NCI-H510A (cell line): ENCODE data around the gene ABCC5.
"Not testable (repeated sequence)": the region's sequence is repeated elsewhere in the genome, so short reads cannot be mapped to it uniquely, and the experiment has no call there.

Experiments
- DNase-seq: peaks from one replicate; lab custom pipeline; 2025; lab: John Stamatoyannopoulos, UW

ABCC5 gene

DNA sequence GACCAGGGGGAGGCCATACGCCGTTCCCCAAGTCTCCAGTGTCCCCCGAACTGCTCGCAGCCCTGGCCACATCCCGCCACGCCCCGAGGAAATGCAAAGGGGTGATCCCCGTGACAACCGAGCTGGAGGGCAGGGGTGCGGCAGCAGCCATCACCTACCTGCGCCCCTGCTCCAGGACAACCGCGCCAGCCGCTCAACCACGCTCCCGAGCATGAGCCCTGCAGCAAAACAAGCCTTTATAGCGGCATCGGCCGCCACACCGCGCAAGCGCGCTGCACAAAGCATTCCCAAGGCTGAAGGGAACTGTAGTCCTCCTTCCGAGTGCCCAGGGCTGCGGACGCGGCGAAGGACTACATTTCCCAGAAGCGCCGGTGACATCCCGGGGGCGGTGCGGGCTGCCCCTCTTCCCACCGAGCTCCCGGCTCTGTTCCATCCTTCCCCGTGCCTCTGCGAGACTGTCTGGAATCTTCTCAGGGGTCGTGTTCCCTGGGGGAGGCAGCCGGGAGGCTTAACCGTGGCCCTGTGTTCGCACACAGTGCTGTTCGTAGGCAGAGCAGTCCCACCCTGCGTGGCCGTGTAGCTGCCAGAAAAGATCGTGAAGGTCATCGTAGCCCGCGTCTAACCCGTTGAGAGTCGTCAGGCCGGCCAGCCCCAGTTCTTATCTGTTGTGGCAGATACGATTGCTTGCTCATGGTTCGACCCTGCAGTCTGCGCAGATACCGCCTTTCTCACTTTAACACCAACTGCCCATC lies at the start of gene ABCC5:
Gene ABCC5 (minus strand): TSS at position 213 of the 752 bp plus-strand sequence. CDS start 3,492 bp downstream, outside the sequence.
- DNase-seq: peak; percentile 83

DNA sequence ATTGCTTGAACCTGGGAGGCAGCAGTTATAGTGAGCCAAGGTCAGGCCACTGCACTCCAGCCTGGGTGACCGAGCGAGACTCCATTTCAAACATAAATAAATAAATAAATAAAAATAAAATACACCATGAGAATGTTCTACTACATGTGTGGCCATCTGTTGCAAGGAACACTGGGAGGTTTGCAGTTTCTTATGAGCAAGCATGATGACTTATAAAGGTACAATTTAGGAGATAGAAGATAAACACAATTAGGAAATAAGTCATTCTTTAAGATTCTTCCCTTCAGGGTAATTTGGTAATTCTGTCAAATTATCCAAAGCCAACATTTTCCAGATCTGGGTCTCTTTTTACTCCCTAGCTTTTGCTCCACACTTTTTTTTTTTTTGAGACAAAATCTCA lies 48.5 kb upstream of the ABCC5 start:
- DNase-seq: no peak

DNA sequence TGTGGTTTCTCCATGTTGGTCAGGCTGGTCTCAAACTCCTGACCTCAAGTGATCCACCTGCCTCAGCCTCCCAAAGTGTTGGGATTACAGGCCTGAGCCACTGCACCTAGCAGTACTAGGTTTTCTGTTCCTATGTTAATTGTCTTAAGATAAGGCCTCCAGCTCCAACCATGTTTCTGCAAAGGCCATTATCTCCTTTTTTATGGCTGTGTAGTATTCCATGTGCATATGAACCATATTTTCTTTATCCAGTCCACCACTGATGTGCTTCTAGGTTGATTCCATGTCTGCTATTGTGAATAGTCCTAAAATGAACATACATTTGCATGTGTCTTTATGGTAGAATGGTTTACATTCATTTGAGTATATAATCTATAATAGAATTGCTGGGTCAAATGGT lies 45.0 kb upstream of the ABCC5 start:
- DNase-seq: no peak

DNA sequence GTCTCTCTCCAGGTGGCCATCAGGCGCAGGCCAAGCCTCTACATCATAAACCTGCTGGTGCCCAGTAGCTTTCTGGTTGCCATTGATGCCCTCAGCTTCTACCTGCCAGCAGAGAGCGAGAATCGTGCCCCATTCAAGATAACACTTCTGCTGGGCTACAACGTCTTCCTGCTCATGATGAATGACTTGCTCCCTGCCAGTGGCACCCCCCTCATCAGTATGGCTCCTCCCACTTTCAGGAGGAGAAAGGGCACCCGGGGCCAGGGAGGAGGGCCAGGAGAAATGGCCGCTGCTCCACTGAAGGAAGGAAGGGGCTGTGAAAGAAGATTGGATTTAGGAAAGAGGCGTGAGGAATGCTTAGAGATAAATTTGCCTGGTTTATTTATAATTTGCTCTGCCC lies 41.7 kb upstream of the ABCC5 start:
- no peak for DNase-seq

DNA sequence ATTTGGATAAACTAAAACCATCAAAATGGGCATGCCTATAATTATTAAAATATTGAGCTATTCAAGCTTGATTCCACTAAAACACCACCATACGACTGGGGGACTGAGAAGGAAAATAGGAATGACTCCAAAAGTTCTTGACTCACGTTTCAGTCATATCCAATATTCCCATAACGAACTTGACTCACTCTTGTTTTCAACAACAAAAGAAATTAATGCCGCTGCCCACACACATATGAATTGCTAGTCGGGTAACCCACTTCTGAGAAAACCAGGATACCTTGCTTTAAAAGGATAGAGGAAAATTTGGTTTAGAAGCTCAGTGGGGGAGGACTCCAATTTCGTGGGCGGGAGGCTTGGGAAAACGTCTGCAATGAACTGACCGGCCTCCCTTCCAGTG lies 40.3 kb upstream of the ABCC5 start:
- DNase-seq: no peak

GRCh38 chr3:184052767-184053166 lies 35.1 kb upstream of the ABCC5 start, which contains the start of gene HTR3C:
Gene HTR3C (plus strand): TSS chr3:184053047. CDS start chr3:184053081, 34 bp downstream.
- no peak for DNase-seq

- peak; percentile 70 for DNase-seq
Observed at GRCh38 chr3:184050217-184050847, 32.6 kb upstream of the ABCC5 start.

- DNase-seq: no peak
Observed at GRCh38 chr3:184045995-184046394, 28.3 kb upstream of the ABCC5 start.

DNA sequence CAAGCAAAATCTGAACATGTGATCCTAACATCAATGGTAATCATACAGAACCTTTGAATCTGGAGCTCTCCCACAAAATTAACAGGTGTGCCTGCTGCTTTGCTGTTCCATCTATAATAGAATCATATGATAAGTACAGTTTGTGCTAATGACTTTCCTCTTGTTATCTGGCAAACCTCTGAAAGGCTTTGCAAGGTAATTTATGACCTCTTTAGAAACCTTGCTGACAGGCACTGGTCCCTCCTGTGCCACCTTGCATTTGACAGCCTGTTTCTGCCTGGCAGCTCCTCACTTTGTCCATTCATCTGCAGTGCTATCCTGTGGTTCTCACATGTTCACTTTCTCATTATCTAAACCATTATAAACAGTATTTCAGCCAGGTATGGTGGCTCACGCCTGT lies 24.9 kb upstream of the ABCC5 start:
- DNase-seq: no peak

- DNase-seq: no peak
Observed at GRCh38 chr3:184040010-184040409, 22.3 kb upstream of the ABCC5 start.

- no peak for DNase-seq
Observed at GRCh38 chr3:184039414-184039813, 21.7 kb upstream of the ABCC5 start.

- DNase-seq: not testable (repeated sequence)
Observed at GRCh38 chr3:184038307-184038706, 20.6 kb upstream of the ABCC5 start.

DNA sequence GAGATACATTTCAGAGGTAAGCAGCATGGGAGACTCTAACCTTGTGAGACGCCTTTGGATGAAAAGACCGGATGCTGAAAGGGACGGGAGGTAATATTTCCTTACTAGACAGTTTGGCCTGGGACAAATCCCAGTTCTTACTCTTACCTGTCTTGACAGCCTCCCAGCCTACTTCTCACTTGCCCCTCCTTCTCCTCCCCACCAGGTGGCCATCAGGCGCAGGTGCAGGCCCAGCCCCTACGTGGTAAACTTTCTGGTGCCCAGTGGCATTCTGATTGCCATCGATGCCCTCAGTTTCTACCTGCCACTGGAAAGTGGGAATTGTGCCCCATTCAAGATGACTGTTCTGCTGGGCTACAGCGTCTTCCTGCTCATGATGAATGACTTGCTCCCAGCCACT lies 20.1 kb upstream of the ABCC5 start:
- DNase-seq: no peak

DNA sequence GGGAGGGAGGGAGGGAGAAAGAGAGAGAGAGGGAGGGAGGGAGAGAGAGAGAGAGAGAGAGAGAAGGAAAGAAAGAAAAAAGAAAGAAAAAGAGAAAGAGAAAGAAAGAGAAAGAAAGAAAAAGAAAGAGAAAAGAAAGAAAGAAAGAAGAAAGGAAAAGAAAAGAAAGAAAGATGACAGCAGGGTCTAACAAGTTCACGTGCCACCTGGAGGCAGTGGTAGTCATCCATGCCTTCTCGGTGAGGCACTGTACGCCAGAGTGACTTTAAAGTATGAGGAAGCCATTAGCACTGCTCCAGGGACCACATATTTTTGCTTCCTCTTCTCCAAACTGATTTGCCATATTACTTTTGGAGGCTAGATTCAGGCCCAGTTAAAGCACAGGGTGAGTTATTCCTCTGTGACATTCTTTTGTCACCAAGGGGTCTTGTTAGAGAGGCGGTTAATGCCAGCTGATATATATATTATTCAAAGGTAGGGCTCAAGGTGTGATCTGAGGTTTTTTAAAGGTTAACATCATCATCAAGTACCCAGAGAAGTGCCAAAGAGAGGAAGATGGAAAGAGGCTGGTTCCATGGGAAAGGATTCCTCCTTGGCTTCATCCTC lies 13.6 kb upstream of the ABCC5 start, which contains the start of gene HTR3D:
Gene HTR3D (plus strand): TSS at position 556 of the 606 bp plus-strand sequence. CDS start 0 bp downstream, at position 556.
- DNase-seq: no peak

DNA sequence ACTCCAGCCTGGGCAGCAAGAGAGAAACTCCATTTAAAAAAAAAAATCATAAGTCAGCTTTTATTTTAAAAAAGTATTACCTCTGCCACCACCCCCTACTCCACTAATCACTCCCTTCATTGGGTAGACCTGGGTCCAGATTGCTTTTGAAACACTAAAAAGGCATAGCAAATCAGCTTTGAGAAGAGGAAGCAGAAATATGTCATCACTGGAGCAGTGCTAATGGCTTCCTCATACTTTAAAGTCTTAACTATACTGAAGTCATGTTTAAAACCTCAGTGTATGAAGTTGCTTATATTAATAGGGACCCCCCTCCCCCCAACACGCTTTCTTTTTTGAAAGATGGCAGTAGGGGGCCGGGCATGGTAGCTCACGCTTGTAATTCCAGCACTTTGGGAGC lies 12.9 kb upstream of the ABCC5 start:
- no peak for DNase-seq

- DNase-seq: no peak
Observed at GRCh38 chr3:184029443-184029842, 11.8 kb upstream of the ABCC5 start.

- not testable (repeated sequence) for DNase-seq
Observed at GRCh38 chr3:184028275-184028890, 10.7 kb upstream of the ABCC5 start.

DNA sequence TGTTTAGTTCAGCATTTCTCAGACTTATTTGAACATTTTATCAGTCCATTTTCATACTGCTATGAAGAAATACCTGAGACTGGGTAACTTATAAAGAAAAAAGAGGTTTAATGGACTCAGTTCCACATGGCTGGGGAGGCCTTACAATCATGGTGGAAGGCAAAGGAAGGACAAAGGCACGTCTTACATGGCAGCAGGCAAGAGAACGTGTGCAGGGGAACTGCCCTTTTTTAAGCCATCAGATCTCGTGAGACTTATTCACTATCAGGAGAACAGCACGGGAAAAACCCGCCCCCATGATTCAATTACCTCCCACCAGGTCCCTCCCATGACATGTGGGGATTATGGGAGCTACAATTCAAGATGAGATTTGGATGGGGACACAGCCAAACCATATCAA lies 7.6 kb upstream of the ABCC5 start:
- not testable (repeated sequence) for DNase-seq

DNA sequence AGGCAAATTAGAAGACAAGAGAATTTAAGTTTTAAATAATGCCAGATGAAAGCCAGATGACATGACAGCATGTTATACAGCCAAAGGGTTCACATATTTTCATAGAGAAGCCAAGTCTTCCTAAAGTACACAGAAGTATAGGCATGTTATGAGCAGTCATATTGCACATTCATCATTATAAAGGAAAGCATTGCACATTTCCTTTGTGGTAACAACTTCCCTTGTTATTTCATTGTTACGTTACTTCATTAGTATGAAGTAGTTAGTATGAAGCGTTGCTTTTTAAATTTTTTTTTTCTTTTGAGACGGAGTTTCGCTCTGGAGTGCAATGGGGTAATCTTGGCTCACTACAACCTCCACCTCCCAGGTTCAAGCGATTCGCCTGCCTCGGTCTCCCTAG lies 4.6 kb upstream of the ABCC5 start:
- DNase-seq: no peak

DNA sequence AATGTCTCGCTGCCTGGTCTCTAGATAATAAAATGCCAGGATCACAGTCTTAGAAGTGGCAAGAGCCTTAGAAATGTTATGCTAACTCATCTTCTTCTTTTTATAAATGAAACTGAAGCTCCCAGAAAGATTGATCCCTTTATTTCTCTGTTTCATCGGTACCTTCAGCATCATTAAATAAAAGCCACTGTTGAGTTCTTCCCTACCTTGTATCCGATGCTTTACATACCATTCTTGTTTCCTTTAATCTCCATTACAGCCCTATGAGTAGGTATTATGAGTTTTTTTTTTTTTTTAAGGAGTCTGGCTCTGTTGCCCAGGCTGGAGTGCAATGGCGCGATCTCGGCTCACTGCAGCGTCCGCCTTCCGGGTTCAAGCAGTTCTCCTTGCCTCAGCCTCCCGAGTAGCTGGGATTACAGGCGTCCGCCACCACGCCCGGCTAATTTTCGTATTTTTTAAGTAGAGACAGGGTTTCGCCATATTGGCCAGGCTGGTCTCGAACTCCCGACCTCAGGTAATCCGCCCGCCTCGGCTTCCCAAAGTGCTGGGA lies 815 bp upstream of the ABCC5 start:
- no peak for DNase-seq

DNA sequence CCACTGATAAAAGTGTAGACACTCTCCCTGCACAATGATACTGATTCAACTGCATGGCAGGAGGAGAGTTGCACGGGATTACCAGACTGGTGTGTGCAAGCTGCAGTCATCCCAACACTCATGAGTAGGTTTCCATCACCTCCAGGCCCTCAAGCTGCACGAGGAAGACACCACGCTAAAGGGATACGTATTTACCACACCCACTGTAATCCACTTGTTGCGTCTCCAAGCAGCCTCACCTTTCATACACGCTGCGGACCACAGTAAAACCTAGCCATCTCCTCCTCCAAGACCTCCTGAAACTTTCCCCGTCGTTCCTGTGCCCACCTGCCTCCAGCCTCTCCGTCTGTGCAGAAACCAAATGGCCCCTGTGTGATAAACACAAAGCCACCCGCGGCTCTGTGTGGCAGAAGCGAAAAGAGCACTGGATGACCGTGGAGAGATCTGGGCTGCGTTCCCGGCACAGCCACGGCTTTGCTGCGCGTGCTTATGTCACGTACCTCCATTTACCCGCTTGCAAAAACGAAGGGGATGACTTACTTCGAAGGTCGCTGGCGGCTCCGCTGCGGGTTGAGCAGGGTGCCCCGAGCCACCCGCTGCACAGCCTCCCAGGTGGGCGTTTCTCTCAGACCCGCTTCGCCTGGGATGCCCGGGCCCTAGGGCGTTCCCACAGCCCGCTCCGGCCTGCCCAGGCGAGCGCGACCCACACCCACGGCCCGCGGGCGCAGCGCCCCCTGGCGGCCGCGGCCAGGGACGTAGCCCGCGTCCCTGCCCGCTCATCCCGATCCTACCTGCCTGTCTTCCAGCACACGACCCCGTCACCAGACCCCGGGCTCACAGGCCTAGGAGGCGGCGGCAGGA lies 643 bp downstream of the ABCC5 start:
- DNase-seq: peak; percentile 24
